SK-N-SH treated with all-trans-retinoic acid at 6 μM for 48 hours (cell line): ENCODE data around the gene FBXL22.

Experiments used
- ATAC-seq: fragments of 200-7000 bp; cut with Tn5 transposase; 3 replicates; pipeline ENCODE4 v1.9.1; 2020; ENCODE audit warnings: mild to moderate bottlenecking, moderate library complexity
- ARNTL ChIP-seq: fragments of 450-650 bp; formaldehyde crosslinking; IDR thresholded peaks from 2 replicates; pipeline ENCODE4 v1.5.0; 2020; ENCODE audit warnings: low read depth, mild to moderate bottlenecking, moderate library complexity, borderline replicate concordance
- CSDC2 ChIP-seq: fragments of 250-450 bp; sonication (Bioruptor Pico); IDR thresholded peaks from 2 replicates; pipeline ENCODE4 v1.5.0; 2020; ENCODE audit warnings: mild to moderate bottlenecking, moderate library complexity
- GLIS3 ChIP-seq: fragments of 250-450 bp; sonication (Bioruptor Pico); IDR thresholded peaks from 2 replicates; pipeline ENCODE4 v1.5.0; 2020; ENCODE audit warnings: mild to moderate bottlenecking, moderate library complexity
- ISL1 ChIP-seq: fragments of 250-450 bp; sonication (Bioruptor Pico); IDR thresholded peaks from 2 replicates; pipeline ENCODE4 v2.1.2; 2022; ENCODE audit warnings: mild to moderate bottlenecking, moderate library complexity
- PPARA ChIP-seq: fragments of 250-450 bp; sonication (Bioruptor Pico); IDR thresholded peaks from 2 replicates; pipeline ENCODE4 v1.5.0; 2020; ENCODE audit warnings: mild to moderate bottlenecking, borderline replicate concordance
- ZFP30 ChIP-seq: fragments of 450-650 bp; formaldehyde crosslinking; IDR thresholded peaks from 2 replicates; pipeline ENCODE4 v1.5.0; 2022; ENCODE audit warnings: mild to moderate bottlenecking, moderate library complexity
- ZNF565 ChIP-seq: fragments of 450-650 bp; formaldehyde crosslinking; conservative IDR thresholded peaks from 2 replicates; pipeline ENCODE4 v1.5.0; 2020; ENCODE audit warnings: low read depth, mild to moderate bottlenecking, moderate library complexity
- ZNF8 ChIP-seq: fragments of 450-650 bp; formaldehyde crosslinking; IDR thresholded peaks from 2 replicates; pipeline ENCODE4 v1.5.0; 2020; ENCODE audit warnings: mild to moderate bottlenecking, moderate library complexity
- TF ChIP-seq, protein P1 (sequence below): fragments of 250-450 bp; sonication (Bioruptor Pico); IDR thresholded peaks from 2 replicates; pipeline ENCODE4 v1.5.0; 2020; ENCODE audit warnings: mild to moderate bottlenecking, moderate library complexity
- TF ChIP-seq, protein P2 (sequence below): fragments of 250-450 bp; sonication (Bioruptor Pico); IDR thresholded peaks from 2 replicates; pipeline ENCODE4 v1.5.1; 2020; ENCODE audit warnings: low read depth, mild to moderate bottlenecking, moderate library complexity
- TF ChIP-seq, protein P3 (sequence below): fragments of 250-450 bp; sonication (Bioruptor Pico); IDR thresholded peaks from 2 replicates; pipeline ENCODE4 v1.5.1; 2021; ENCODE audit warnings: mild to moderate bottlenecking, moderate library complexity
- TF ChIP-seq, protein P4 (sequence below): fragments of 250-450 bp; sonication (Bioruptor Pico); IDR thresholded peaks from 2 replicates; pipeline ENCODE4 v1.8.0; 2021; ENCODE audit warnings: low read depth, mild to moderate bottlenecking, moderate library complexity, borderline replicate concordance
- TF ChIP-seq, protein P5 (sequence below): fragments of 250-450 bp; sonication (Bioruptor Pico); IDR thresholded peaks from 2 replicates; pipeline ENCODE4 v1.8.0; 2020; ENCODE audit warnings: mild to moderate bottlenecking, moderate library complexity, borderline replicate concordance

FBXL22 gene

DNA sequence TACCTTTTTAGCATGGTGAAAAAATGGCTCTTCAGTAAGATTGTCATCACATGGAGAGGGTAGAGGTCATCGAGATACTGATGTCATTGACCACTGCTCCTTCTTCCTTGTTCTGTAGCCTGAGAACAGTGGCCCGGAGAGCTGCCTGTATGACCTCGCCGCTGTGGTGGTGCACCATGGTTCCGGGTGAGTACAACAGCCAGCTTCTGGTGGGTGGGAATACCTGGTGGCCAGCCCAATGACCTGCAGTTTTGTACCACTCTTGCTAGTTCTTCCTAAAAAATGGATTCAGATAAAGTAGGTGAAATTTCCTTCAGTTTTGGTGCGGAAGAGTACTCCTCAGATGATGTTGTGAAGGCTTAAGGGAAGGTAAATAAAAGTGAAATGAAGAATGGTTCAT lies 8.4 kb upstream of the FBXL22 start:
- no peak for TF ChIP-seq GLIS3 (CRISPR knock-in tag)
- no peak for ATAC-seq

DNA sequence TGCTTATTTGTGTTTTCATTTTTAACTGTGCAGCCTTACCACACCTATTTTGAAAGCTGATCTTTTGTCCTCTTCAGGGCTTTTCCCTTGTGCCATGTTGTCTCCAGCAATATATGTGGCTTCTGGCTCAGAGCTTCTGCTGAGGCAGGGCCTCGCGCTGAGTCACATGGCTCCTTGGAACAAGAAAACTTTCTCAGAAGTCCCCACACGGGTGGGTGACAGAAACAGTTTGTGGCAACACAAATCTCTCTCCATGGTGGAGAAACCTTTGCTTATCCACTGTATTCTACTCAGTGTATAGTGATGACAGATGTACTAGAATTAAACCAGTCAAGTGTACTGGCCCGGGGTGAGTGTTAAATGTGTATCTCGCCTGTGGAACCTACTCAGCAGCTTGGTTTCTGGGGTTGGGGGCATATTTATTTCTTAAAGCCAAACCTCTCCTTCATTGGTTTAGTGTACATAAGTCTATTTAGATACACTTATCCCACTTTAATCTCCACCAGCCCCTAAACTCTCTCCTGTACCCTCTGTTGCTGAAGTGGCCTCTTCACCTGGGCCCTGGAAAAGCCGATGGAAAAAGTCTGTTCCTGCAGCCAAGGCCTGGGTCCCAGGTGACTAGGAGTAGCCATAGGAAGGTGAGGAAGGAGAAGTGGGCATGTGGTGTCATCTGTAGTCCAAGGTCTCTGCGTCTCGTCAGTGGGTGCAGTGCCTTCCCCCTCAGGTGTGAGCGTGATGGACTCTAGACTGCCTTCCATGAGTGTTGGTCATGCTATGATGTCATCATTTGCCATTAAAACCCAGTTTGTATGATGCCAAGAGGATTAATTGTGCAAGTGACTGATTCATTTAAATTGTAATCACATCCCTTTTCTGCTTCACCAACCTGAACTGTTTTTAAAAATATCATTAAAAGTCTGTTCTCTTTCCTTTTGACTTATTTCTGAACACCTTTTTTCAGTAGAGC lies 3.2 kb upstream of the FBXL22 start:
- TF ChIP-seq ZFP30, result no peak
- TF ChIP-seq, protein P1, sequence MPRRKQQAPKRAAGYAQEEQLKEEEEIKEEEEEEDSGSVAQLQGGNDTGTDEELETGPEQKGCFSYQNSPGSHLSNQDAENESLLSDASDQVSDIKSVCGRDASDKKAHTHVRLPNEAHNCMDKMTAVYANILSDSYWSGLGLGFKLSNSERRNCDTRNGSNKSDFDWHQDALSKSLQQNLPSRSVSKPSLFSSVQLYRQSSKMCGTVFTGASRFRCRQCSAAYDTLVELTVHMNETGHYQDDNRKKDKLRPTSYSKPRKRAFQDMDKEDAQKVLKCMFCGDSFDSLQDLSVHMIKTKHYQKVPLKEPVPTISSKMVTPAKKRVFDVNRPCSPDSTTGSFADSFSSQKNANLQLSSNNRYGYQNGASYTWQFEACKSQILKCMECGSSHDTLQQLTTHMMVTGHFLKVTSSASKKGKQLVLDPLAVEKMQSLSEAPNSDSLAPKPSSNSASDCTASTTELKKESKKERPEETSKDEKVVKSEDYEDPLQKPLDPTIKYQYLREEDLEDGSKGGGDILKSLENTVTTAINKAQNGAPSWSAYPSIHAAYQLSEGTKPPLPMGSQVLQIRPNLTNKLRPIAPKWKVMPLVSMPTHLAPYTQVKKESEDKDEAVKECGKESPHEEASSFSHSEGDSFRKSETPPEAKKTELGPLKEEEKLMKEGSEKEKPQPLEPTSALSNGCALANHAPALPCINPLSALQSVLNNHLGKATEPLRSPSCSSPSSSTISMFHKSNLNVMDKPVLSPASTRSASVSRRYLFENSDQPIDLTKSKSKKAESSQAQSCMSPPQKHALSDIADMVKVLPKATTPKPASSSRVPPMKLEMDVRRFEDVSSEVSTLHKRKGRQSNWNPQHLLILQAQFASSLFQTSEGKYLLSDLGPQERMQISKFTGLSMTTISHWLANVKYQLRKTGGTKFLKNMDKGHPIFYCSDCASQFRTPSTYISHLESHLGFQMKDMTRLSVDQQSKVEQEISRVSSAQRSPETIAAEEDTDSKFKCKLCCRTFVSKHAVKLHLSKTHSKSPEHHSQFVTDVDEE (CRISPR knock-in tag), result no peak
- TF ChIP-seq ARNTL (CRISPR knock-in tag), result no peak
- TF ChIP-seq, protein P2, sequence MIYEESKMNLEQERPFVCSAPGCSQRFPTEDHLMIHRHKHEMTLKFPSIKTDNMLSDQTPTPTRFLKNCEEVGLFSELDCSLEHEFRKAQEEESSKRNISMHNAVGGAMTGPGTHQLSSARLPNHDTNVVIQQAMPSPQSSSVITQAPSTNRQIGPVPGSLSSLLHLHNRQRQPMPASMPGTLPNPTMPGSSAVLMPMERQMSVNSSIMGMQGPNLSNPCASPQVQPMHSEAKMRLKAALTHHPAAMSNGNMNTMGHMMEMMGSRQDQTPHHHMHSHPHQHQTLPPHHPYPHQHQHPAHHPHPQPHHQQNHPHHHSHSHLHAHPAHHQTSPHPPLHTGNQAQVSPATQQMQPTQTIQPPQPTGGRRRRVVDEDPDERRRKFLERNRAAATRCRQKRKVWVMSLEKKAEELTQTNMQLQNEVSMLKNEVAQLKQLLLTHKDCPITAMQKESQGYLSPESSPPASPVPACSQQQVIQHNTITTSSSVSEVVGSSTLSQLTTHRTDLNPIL (CRISPR knock-in tag), result no peak
- TF ChIP-seq PPARA, result no peak
- TF ChIP-seq, protein P3, sequence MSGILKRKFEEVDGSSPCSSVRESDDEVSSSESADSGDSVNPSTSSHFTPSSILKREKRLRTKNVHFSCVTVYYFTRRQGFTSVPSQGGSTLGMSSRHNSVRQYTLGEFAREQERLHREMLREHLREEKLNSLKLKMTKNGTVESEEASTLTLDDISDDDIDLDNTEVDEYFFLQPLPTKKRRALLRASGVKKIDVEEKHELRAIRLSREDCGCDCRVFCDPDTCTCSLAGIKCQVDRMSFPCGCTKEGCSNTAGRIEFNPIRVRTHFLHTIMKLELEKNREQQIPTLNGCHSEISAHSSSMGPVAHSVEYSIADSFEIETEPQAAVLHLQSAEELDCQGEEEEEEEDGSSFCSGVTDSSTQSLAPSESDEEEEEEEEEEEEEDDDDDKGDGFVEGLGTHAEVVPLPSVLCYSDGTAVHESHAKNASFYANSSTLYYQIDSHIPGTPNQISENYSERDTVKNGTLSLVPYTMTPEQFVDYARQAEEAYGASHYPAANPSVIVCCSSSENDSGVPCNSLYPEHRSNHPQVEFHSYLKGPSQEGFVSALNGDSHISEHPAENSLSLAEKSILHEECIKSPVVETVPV (CRISPR knock-in tag), result no peak
- TF ChIP-seq GLIS3 (CRISPR knock-in tag), result no peak
- TF ChIP-seq, protein P4, sequence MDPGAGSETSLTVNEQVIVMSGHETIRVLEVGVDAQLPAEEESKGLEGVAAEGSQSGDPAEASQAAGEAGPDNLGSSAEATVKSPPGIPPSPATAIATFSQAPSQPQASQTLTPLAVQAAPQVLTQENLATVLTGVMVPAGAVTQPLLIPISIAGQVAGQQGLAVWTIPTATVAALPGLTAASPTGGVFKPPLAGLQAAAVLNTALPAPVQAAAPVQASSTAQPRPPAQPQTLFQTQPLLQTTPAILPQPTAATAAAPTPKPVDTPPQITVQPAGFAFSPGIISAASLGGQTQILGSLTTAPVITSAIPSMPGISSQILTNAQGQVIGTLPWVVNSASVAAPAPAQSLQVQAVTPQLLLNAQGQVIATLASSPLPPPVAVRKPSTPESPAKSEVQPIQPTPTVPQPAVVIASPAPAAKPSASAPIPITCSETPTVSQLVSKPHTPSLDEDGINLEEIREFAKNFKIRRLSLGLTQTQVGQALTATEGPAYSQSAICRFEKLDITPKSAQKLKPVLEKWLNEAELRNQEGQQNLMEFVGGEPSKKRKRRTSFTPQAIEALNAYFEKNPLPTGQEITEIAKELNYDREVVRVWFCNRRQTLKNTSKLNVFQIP (CRISPR knock-in tag), result no peak
- no peak for ATAC-seq

DNA sequence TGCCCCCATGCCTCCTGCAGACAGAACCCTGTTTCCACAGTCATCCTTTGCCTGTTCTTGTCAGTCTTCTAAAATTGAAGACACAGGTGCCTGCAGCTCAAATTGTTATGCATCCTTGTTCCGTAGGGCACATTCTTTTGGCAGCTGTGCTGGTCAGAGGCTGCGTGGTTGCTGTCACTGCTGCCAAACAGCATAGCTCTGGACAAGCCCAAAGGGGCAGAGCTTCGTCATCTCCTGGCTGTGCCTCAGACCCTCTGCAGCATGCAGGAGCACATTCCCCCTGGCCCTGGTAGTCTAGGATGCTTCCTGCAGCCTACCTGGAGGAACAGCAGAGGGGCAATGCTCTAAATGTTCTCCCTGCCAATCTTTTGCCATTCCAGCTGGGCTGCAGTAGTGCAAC lies 2.1 kb upstream of the FBXL22 start:
- TF ChIP-seq, protein P1 (CRISPR knock-in tag), result no peak
- TF ChIP-seq ISL1 (CRISPR knock-in tag), result no peak
- TF ChIP-seq ZFP30, result no peak
- TF ChIP-seq CSDC2, result no peak
- no peak for TF ChIP-seq ZNF565 (CRISPR knock-in tag)
- TF ChIP-seq, protein P4 (CRISPR knock-in tag), result no peak
- TF ChIP-seq, protein P5, sequence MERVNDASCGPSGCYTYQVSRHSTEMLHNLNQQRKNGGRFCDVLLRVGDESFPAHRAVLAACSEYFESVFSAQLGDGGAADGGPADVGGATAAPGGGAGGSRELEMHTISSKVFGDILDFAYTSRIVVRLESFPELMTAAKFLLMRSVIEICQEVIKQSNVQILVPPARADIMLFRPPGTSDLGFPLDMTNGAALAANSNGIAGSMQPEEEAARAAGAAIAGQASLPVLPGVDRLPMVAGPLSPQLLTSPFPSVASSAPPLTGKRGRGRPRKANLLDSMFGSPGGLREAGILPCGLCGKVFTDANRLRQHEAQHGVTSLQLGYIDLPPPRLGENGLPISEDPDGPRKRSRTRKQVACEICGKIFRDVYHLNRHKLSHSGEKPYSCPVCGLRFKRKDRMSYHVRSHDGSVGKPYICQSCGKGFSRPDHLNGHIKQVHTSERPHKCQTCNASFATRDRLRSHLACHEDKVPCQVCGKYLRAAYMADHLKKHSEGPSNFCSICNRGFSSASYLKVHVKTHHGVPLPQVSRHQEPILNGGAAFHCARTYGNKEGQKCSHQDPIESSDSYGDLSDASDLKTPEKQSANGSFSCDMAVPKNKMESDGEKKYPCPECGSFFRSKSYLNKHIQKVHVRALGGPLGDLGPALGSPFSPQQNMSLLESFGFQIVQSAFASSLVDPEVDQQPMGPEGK (CRISPR knock-in tag), result no peak
- no peak for TF ChIP-seq ZNF8 (CRISPR knock-in tag)
- TF ChIP-seq PPARA, result no peak
- ATAC-seq, result no peak
